Astrocyte (in vitro differentiated cells and primary cell): ENCODE measurements around the gene PYDC2. TPM values are rescaled to one million over a fixed set of nuclear protein-coding genes. Genes with fewer than 3 reads are reported as not detected.

Experiments
- DNase-seq: peaks from one replicate; pipeline ENCODE4 v3.0.0-alpha.2; 2010; ENCODE audit warnings: low read depth
- FAIRE-seq: peaks from 2 replicates; lab custom pipeline; 2011; peaks lifted over from hg19 to GRCh38; lab: Jason Lieb, UNC
- H2AFZ ChIP-seq: 2 replicates; pipeline ENCODE4 v1.6.0; 2012; ENCODE audit warnings: low read depth, low read length, inconsistent platforms
- H3K27ac ChIP-seq: 2 replicates; pipeline ENCODE4 v1.5.1; 2011; ENCODE audit warnings: low read depth, low read length, inconsistent platforms
- H3K27me3 ChIP-seq: 2 replicates; pipeline ENCODE4 v1.6.0; 2011; ENCODE audit warnings: low read length, inconsistent platforms; ENCODE audit not compliant: insufficient read depth
- H3K36me3 ChIP-seq: 2 replicates; pipeline ENCODE4 v1.5.1; 2011; ENCODE audit warnings: low read length, inconsistent platforms; ENCODE audit not compliant: insufficient read depth
- H3K4me1 ChIP-seq: 2 replicates; pipeline ENCODE4 v1.5.1; 2011; ENCODE audit warnings: low read length, inconsistent platforms; ENCODE audit not compliant: insufficient read depth
- H3K4me2 ChIP-seq: 2 replicates; pipeline ENCODE4 v1.6.0; 2012; ENCODE audit warnings: low read length, inconsistent platforms
- H3K4me3 ChIP-seq: 2 replicates; pipeline ENCODE4 v1.5.1; 2011; ENCODE audit warnings: low read depth, mild to moderate bottlenecking, low read length, inconsistent platforms; ENCODE audit not compliant: insufficient read depth
- H3K79me2 ChIP-seq: 2 replicates; pipeline ENCODE4 v1.6.0; 2012; ENCODE audit warnings: mild to moderate bottlenecking, low read length, inconsistent platforms; ENCODE audit not compliant: insufficient read depth
- H3K9ac ChIP-seq: 2 replicates; pipeline ENCODE4 v1.6.0; 2012; ENCODE audit warnings: mild to moderate bottlenecking, low read length, inconsistent platforms
- H3K9me3 ChIP-seq: 2 replicates; pipeline ENCODE4 v1.5.1; 2012; ENCODE audit warnings: low read depth, mild to moderate bottlenecking, low read length, inconsistent platforms; ENCODE audit not compliant: insufficient read depth
- H4K20me1 ChIP-seq: 2 replicates; pipeline ENCODE4 v1.6.0; 2012; ENCODE audit warnings: low read length, inconsistent platforms; ENCODE audit not compliant: insufficient read depth
- H3K27ac Mint-ChIP-seq: one replicate; pipeline ENCODE4 v1.8.0; 2021; ENCODE audit warnings: mild to moderate bottlenecking, mixed read lengths; ENCODE audit not compliant: unreplicated experiment
- H3K27me3 Mint-ChIP-seq: one replicate; pipeline ENCODE4 v1.8.0; 2021; ENCODE audit warnings: low read depth, mixed read lengths; ENCODE audit not compliant: unreplicated experiment
- H3K36me3 Mint-ChIP-seq: one replicate; pipeline ENCODE4 v1.8.0; 2021; ENCODE audit warnings: low read depth, mixed read lengths; ENCODE audit not compliant: unreplicated experiment
- H3K4me1 Mint-ChIP-seq: one replicate; pipeline ENCODE4 v1.8.0; 2021; ENCODE audit warnings: low read depth, mixed read lengths; ENCODE audit not compliant: unreplicated experiment
- H3K4me3 Mint-ChIP-seq: one replicate; pipeline ENCODE4 v1.8.0; 2021; ENCODE audit warnings: mild to moderate bottlenecking, moderate library complexity, mixed read lengths; ENCODE audit not compliant: unreplicated experiment
- H3K9me3 Mint-ChIP-seq: one replicate; pipeline ENCODE4 v1.8.0; 2021; ENCODE audit warnings: mild to moderate bottlenecking, mixed read lengths; ENCODE audit not compliant: unreplicated experiment
- EZH2 ChIP-seq: IDR thresholded peaks from 2 replicates; pipeline ENCODE4 v1.6.1; 2012; ENCODE audit warnings: mild to moderate bottlenecking, low read length, inconsistent platforms; ENCODE audit not compliant: insufficient read depth
- total RNA-seq: library from RNA; stranded (reverse); gene quantifications from 2 replicates; pipeline ENCODE4 v1.2.1, GENCODE V29; 2021
- TF ChIP-seq, protein P1 (sequence below): IDR thresholded peaks from 2 replicates; pipeline ENCODE4 v1.5.1; 2011; ENCODE audit warnings: low read depth, mild to moderate bottlenecking, inconsistent platforms, low read length, moderate library complexity; ENCODE audit not compliant: insufficient read depth

Gene PYDC2
- total RNA-seq, 1 donor from 2014 or later = not detected

DNA sequence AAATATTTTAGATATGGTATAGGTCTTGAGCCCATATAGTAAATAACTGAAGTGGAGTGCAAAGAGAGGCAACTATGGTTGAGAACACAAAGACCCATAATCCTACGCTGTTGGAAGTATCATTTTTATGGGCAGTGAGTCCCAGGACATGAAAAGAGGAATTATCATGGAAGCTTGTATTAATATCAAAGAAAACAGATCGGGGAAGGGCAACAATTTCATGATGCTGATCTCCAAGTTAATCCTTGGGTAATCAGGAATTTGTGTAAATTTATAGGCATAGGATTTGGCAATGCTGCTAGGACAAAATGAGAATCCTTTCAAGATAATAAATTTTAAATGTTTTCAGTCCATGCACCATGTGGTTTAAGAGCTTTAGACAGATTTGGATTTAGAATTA lies 40.2 kb upstream of the PYDC2 start:
- FAIRE-seq = no peak
- no peaks in the 10 kb centered on the region for H3K36me3 ChIP-seq
- H3K4me1 Mint-ChIP-seq = no peaks in the 10 kb centered on the region
- TF ChIP-seq EZH2 = no peak
- TF ChIP-seq, protein P1, sequence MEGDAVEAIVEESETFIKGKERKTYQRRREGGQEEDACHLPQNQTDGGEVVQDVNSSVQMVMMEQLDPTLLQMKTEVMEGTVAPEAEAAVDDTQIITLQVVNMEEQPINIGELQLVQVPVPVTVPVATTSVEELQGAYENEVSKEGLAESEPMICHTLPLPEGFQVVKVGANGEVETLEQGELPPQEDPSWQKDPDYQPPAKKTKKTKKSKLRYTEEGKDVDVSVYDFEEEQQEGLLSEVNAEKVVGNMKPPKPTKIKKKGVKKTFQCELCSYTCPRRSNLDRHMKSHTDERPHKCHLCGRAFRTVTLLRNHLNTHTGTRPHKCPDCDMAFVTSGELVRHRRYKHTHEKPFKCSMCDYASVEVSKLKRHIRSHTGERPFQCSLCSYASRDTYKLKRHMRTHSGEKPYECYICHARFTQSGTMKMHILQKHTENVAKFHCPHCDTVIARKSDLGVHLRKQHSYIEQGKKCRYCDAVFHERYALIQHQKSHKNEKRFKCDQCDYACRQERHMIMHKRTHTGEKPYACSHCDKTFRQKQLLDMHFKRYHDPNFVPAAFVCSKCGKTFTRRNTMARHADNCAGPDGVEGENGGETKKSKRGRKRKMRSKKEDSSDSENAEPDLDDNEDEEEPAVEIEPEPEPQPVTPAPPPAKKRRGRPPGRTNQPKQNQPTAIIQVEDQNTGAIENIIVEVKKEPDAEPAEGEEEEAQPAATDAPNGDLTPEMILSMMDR = no peak
- no peaks in the 10 kb centered on the region for H3K27me3 ChIP-seq
- peaks cover 3% of the 10 kb centered on the region for H3K27me3 Mint-ChIP-seq
- no peak for DNase-seq
- no peak overlapping the region for H3K9ac ChIP-seq
- H3K4me3 ChIP-seq = no peak overlapping the region
- no peak overlapping the region for H3K4me3 Mint-ChIP-seq
- H3K79me2 ChIP-seq = no peaks in the 10 kb centered on the region
- no peaks in the 10 kb centered on the region for H3K9me3 ChIP-seq
- H4K20me1 ChIP-seq = no peaks in the 10 kb centered on the region
- H3K36me3 Mint-ChIP-seq = no peaks in the 10 kb centered on the region
- H2AFZ ChIP-seq = no peak overlapping the region
- H3K27ac ChIP-seq = no peak overlapping the region
- H3K27ac Mint-ChIP-seq = no peak overlapping the region
- no peaks in the 10 kb centered on the region for H3K4me1 ChIP-seq
- H3K9me3 Mint-ChIP-seq = no peaks in the 10 kb centered on the region
- H3K4me2 ChIP-seq = no peak overlapping the region

DNA sequence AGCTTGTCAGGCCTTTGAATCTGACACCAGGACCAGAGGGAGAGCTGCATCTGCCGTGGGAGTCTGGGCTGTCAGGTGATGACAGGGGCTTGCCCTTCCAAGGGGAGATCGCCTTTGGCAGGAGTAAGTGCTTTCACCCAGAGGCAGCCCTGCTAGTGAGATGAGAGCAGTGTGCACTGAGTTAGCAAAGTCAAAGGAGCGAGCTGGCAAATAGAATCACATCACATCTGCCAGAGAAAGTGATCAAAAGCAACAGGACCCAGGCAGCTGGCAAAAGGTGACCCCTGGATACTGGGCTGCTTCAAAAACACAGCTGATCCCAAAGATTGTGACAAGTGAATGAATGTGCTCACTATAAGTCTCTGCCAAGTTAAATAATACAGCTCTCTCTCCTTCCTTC lies 36.1 kb upstream of the PYDC2 start:
- Histone ChIP-seq H3K79me2 (no peaks in the 10 kb centered on the region), H2AFZ (no peak overlapping the region), H3K27me3 (no peaks in the 10 kb centered on the region), H3K27ac (no peak overlapping the region), H3K4me2 (no peak overlapping the region), H3K9me3 (no peaks in the 10 kb centered on the region), H3K4me1 (no peaks in the 10 kb centered on the region), H4K20me1 (no peaks in the 10 kb centered on the region), H3K4me3 (no peak overlapping the region), H3K36me3 (no peaks in the 10 kb centered on the region), H3K9ac (no peak overlapping the region)
- no peak overlapping the region for H3K4me3 Mint-ChIP-seq
- H3K27ac Mint-ChIP-seq = no peak overlapping the region
- H3K4me1 Mint-ChIP-seq = no peaks in the 10 kb centered on the region
- no peaks in the 10 kb centered on the region for H3K36me3 Mint-ChIP-seq
- no peaks in the 10 kb centered on the region for H3K9me3 Mint-ChIP-seq
- DNase-seq (no peak), FAIRE-seq (no peak)
- peaks cover 3% of the 10 kb centered on the region for H3K27me3 Mint-ChIP-seq
- no peak for TF ChIP-seq EZH2
- TF ChIP-seq, protein P1 = no peak

DNA sequence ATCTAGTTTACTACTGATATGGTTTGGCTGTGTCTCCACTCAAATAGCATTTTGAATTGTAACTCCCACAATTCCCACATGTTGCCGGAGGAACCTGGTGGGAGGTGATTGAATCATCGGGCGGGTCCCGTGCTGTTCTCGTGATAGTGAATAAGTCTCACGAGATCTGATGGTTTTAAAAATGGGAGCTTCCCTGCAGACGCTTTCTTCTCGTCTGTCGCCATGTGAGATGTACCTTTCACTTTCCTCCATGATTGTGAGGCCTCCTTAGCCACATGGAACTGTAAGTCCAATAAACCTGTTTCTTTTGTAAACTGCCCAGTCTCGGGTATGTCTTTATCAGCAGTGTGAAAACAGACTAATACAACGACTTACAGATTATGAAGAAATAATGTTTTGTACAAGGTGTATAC lies 35.6 kb upstream of the PYDC2 start:
- H3K36me3 Mint-ChIP-seq = no peaks in the 10 kb centered on the region
- no peaks in the 10 kb centered on the region for H3K4me1 Mint-ChIP-seq
- Histone ChIP-seq H3K36me3 (no peaks in the 10 kb centered on the region), H3K79me2 (no peaks in the 10 kb centered on the region), H3K4me2 (no peak overlapping the region), H3K27ac (no peak overlapping the region), H2AFZ (no peak overlapping the region), H3K4me3 (no peak overlapping the region), H3K9me3 (no peaks in the 10 kb centered on the region), H3K27me3 (no peaks in the 10 kb centered on the region), H4K20me1 (no peaks in the 10 kb centered on the region), H3K4me1 (no peaks in the 10 kb centered on the region), H3K9ac (no peak overlapping the region)
- H3K27ac Mint-ChIP-seq = no peak overlapping the region
- peaks cover 3% of the 10 kb centered on the region for H3K27me3 Mint-ChIP-seq
- DNase-seq = no peak
- no peak for FAIRE-seq
- no peaks in the 10 kb centered on the region for H3K9me3 Mint-ChIP-seq
- TF ChIP-seq EZH2 = no peak
- TF ChIP-seq, protein P1 = no peak
- no peak overlapping the region for H3K4me3 Mint-ChIP-seq
